Natural killer cell (primary cell): ENCODE measurements around the gene RUNX1. TPM values are rescaled to one million over a fixed set of nuclear protein-coding genes. Genes with fewer than 3 reads are reported as not detected.

Experiments
- ATAC-seq, 3 donors: fragments of 150-1000 bp in 2 of 3; fragments of 200-7000 bp in 1 of 3; cut with Tn5 transposase; 1 replicate in 1 of 3; 2 replicates in 2 of 3; pipeline ENCODE4 v1.10.0; 2021; ENCODE audit warnings: mild to moderate bottlenecking in 2 of 3, moderate library complexity in 2 of 3
- DNase-seq, 2 donors: peaks; one replicate each; pipeline versions ENCODE4 v3.0.0 to v3.0.0-alpha.2; 2013 to 2021; ENCODE audit warnings: mixed read lengths in 1 of 2
- H3K27ac ChIP-seq: one replicate; pipeline ENCODE4 v1.5.1; 2013; ENCODE audit warnings: mild to moderate bottlenecking, low read length
- H3K27me3 ChIP-seq: one replicate; pipeline ENCODE4 v1.6.1; 2013; ENCODE audit warnings: low read length; ENCODE audit not compliant: control insufficient read depth, insufficient read depth
- H3K36me3 ChIP-seq: one replicate; pipeline ENCODE4 v1.6.1; 2013; ENCODE audit warnings: low read length; ENCODE audit not compliant: control insufficient read depth, insufficient read depth
- H3K4me1 ChIP-seq: one replicate; pipeline ENCODE4 v1.6.1; 2013; ENCODE audit warnings: low read length; ENCODE audit not compliant: control insufficient read depth, insufficient read depth
- H3K4me3 ChIP-seq: one replicate; pipeline ENCODE4 v1.5.1; 2013; ENCODE audit warnings: low read length
- H3K9me3 ChIP-seq: one replicate; pipeline ENCODE4 v1.6.1; 2013; ENCODE audit warnings: low read length; ENCODE audit not compliant: control insufficient read depth, insufficient read depth
- H3K27ac Mint-ChIP-seq, 2 donors: one replicate each; pipeline ENCODE4 v1.8.0; 2022; ENCODE audit warnings: mild to moderate bottlenecking in 2 of 2, mixed read lengths in 2 of 2, moderate library complexity in 1 of 2
- H3K27me3 Mint-ChIP-seq, 2 donors: one replicate each; pipeline ENCODE4 v1.8.0; 2022; ENCODE audit warnings: low read depth in 2 of 2, mixed read lengths in 2 of 2
- H3K36me3 Mint-ChIP-seq: one replicate; pipeline ENCODE4 v1.8.0; 2022; ENCODE audit warnings: mixed read lengths
- H3K4me1 Mint-ChIP-seq, 2 donors: one replicate each; pipeline ENCODE4 v1.8.0; 2022; ENCODE audit warnings: mixed read lengths in 2 of 2
- H3K4me3 Mint-ChIP-seq: one replicate; pipeline ENCODE4 v1.8.0; 2022; ENCODE audit warnings: mild to moderate bottlenecking, moderate library complexity, mixed read lengths
- H3K9me3 Mint-ChIP-seq, 2 donors: one replicate each; pipeline ENCODE4 v1.8.0; 2022; ENCODE audit warnings: mixed read lengths in 2 of 2
- CTCF ChIP-seq: fragments of 200-600 bp; IDR thresholded peaks from one replicate; pipeline ENCODE4 v1.8.0; 2022; ENCODE audit warnings: antibody characterized with exemption
- WGBS: methylation state at CpG from one replicate; pipeline ENCODE4 v1.1.7; 2013; ENCODE audit warnings: missing lambda C conversion rate; ENCODE audit not compliant: insufficient coverage; 5-methylcytosine and 5-hydroxymethylcytosine counted together
- intact Hi-C: fragments of 100-400 bp; cut with micrococcal nuclease; formaldehyde crosslinking; loops from one replicate; pipeline ENCODE4 v1.14.2; 2022
- total RNA-seq, 4 donors: library from RNA; stranded (reverse); fragments of 120-200 nt in 1 of 4; gene quantifications; one replicate each; pipeline versions ENCODE4 v1.2.3 to v1.2.4, GENCODE V29; 2013 to 2022

RUNX1 gene
- total RNA-seq, 3 donors from 2014 or later (not counting 1 experiment from before 2014, with no cell fraction given), result 62.1 to 171 (median 98.2) TPM

- peak; percentile 32 to 64 (median 48) for ATAC-seq
- intact Hi-C loops, result loop anchor here (2.0 kb wide), 1 partner anchor 40 kb away; no protein-coding TSS in a partner anchor
- peak; percentile 33 to 78 for DNase-seq
- Mint-ChIP-seq H3K27ac (peak overlapping the region; percentile 82 to 91), H3K4me1 (peaks cover 90 to 95% of the 10 kb centered on the region in 2 donors), H3K36me3 (no peaks in the 10 kb centered on the region), H3K9me3 (no peaks in the 10 kb centered on the region), H3K4me3 (peak overlapping the region; percentile 88), H3K27me3 (no peaks in the 10 kb centered on the region)
- Histone ChIP-seq H3K27ac (peak overlapping the region; percentile 57), H3K4me3 (no peak overlapping the region), H3K9me3 (no peaks in the 10 kb centered on the region), H3K27me3 (no peaks in the 10 kb centered on the region), H3K4me1 (peaks cover 79% of the 10 kb centered on the region), H3K36me3 (no peaks in the 10 kb centered on the region)
- WGBS, result 29% methylated on average over 16 of the region's 16 CpGs
- TF ChIP-seq CTCF, result no peak
Observed at GRCh38 chr21:34986561-34987500, 62.3 kb downstream of the RUNX1 start.

GRCh38 chr21:34984356-34985058 is 64.6 kb downstream of the RUNX1 start:
- intact Hi-C loops, result loop anchor here (2.0 to 5.0 kb wide), 3 partner anchors 50 to 177 kb away; no protein-coding TSS in a partner anchor
- DNase-seq (no peak), ATAC-seq (no peak)
- TF ChIP-seq CTCF, result no peak
- peak overlapping the region; percentile 74 for H3K4me3 Mint-ChIP-seq
- Histone ChIP-seq H3K4me1 (peaks cover 67% of the 10 kb centered on the region), H3K36me3 (no peaks in the 10 kb centered on the region), H3K27ac (peak overlapping the region; percentile 4), H3K9me3 (no peaks in the 10 kb centered on the region), H3K27me3 (no peaks in the 10 kb centered on the region), H3K4me3 (no peak overlapping the region)
- 13% methylated on average over 3 of the region's 3 CpGs for WGBS
- peak overlapping the region; percentile 77 to 92 for H3K27ac Mint-ChIP-seq
- H3K9me3 Mint-ChIP-seq, result no peaks in the 10 kb centered on the region
- no peaks in the 10 kb centered on the region for H3K27me3 Mint-ChIP-seq
- H3K36me3 Mint-ChIP-seq, result no peaks in the 10 kb centered on the region
- peaks cover 82 to 84% of the 10 kb centered on the region in 2 donors for H3K4me1 Mint-ChIP-seq

- H3K36me3 Mint-ChIP-seq, result no peaks in the 10 kb centered on the region
- DNase-seq (peak; percentile 30 to 42), ATAC-seq (peak; percentile 52 to 62 (median 56))
- Histone ChIP-seq H3K4me3 (no peak overlapping the region), H3K36me3 (no peaks in the 10 kb centered on the region), H3K9me3 (no peaks in the 10 kb centered on the region), H3K27ac (peak overlapping the region; percentile 50), H3K4me1 (peaks cover 60% of the 10 kb centered on the region), H3K27me3 (no peaks in the 10 kb centered on the region)
- intact Hi-C loops, result loop anchor here (1.0 to 5.0 kb wide), 4 partner anchors 49 to 176 kb away; no protein-coding TSS in a partner anchor
- H3K4me3 Mint-ChIP-seq, result peak overlapping the region; percentile 74
- no peaks in the 10 kb centered on the region for H3K9me3 Mint-ChIP-seq
- peak overlapping the region; percentile 77 to 92 for H3K27ac Mint-ChIP-seq
- H3K27me3 Mint-ChIP-seq, result no peaks in the 10 kb centered on the region
- TF ChIP-seq CTCF, result no peak
- H3K4me1 Mint-ChIP-seq, result peaks cover 81% of the 10 kb centered on the region in 2 donors
Observed at GRCh38 chr21:34983680-34984086, 65.4 kb downstream of the RUNX1 start.
